HL-60 (cell line): Measurements from ENCODE around the gene TARDBP.

ENCODE experiments used
- DNase-seq, 2 experiments: peaks; one replicate each; pipeline ENCODE4 v3.0.0-alpha.2; 2010 to 2020; ENCODE audit warnings: low read depth in 1 of 2, low spot score in 1 of 2
- H3K27ac ChIP-seq: fragments of 250-450 bp; sonication (Bioruptor Pico); replicated peaks from 2 replicates; pipeline ENCODE4 v1.5.1; 2020; ENCODE audit warnings: mild to moderate bottlenecking, moderate library complexity
- H3K27me3 ChIP-seq: fragments of 250-450 bp; sonication (Bioruptor Pico); 2 replicates; pipeline ENCODE4 v1.5.1; 2021; ENCODE audit warnings: mild to moderate bottlenecking, moderate library complexity; ENCODE audit not compliant: insufficient read depth, poor library complexity, severe bottlenecking
- H3K4me3 ChIP-seq: replicated peaks from 2 replicates; pipeline ENCODE4 v1.5.1; 2011; ENCODE audit warnings: mild to moderate bottlenecking, control low read depth, low read length; ENCODE audit not compliant: insufficient read depth
- CTCF ChIP-seq: IDR thresholded peaks from one replicate; pipeline ENCODE4 v1.5.1; 2011; ENCODE audit warnings: low read length, control low read depth, inconsistent platforms; ENCODE audit not compliant: insufficient read depth
- GABPA ChIP-seq: IDR thresholded peaks from 2 replicates; pipeline ENCODE4 v1.6.1; 2012; ENCODE audit warnings: low read depth
- POLR2AphosphoS5 ChIP-seq: IDR thresholded peaks from 2 replicates; pipeline ENCODE4 v1.6.1; 2012; ENCODE audit warnings: low read depth
- REST ChIP-seq: IDR thresholded peaks from 2 replicates; pipeline ENCODE4 v1.6.1; 2012; ENCODE audit warnings: low read depth; ENCODE audit not compliant: insufficient replicate concordance
- SPI1 ChIP-seq: IDR thresholded peaks from 2 replicates; pipeline ENCODE4 v1.6.1; 2012; ENCODE audit warnings: low read depth, mild to moderate bottlenecking, borderline replicate concordance

TARDBP gene

GRCh38 chr1:11025618-11026017 lies 13.2 kb downstream of the TARDBP start:
- no peak for DNase-seq
- Histone ChIP-seq H3K27me3 (no peaks in the 10 kb centered on the region), H3K4me3 (no peak overlapping the region), H3K27ac (no peak overlapping the region)
- TF ChIP-seq GABPA (no peak), POLR2AphosphoS5 (no peak), SPI1 (no peak), REST (no peak), CTCF (no peak)

GRCh38 chr1:11026052-11026451 lies 13.6 kb downstream of the TARDBP start:
- H3K27ac ChIP-seq = no peak overlapping the region
- no peak overlapping the region for H3K4me3 ChIP-seq
- TF ChIP-seq CTCF (no peak), POLR2AphosphoS5 (no peak), REST (no peak), GABPA (no peak), SPI1 (no peak)
- H3K27me3 ChIP-seq = no peaks in the 10 kb centered on the region
- no peak for DNase-seq

- Histone ChIP-seq H3K27ac (no peak overlapping the region), H3K4me3 (no peak overlapping the region), H3K27me3 (no peaks in the 10 kb centered on the region)
- DNase-seq = no peak
- TF ChIP-seq REST (no peak), GABPA (no peak), CTCF (no peak), SPI1 (no peak), POLR2AphosphoS5 (peak; percentile 32; the same call in 1 of the 2 replicates)
Measured at GRCh38 chr1:11026903-11027302, 14.4 kb downstream of the TARDBP start.
